Measurements from ENCODE around the gene FOXK1.

- TF ChIP-seq, protein P1, sequence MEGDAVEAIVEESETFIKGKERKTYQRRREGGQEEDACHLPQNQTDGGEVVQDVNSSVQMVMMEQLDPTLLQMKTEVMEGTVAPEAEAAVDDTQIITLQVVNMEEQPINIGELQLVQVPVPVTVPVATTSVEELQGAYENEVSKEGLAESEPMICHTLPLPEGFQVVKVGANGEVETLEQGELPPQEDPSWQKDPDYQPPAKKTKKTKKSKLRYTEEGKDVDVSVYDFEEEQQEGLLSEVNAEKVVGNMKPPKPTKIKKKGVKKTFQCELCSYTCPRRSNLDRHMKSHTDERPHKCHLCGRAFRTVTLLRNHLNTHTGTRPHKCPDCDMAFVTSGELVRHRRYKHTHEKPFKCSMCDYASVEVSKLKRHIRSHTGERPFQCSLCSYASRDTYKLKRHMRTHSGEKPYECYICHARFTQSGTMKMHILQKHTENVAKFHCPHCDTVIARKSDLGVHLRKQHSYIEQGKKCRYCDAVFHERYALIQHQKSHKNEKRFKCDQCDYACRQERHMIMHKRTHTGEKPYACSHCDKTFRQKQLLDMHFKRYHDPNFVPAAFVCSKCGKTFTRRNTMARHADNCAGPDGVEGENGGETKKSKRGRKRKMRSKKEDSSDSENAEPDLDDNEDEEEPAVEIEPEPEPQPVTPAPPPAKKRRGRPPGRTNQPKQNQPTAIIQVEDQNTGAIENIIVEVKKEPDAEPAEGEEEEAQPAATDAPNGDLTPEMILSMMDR (IDR thresholded peaks at IDR 0.05) = no peak
- no peak for TF ChIP-seq POLR2A (IDR thresholded peaks at IDR 0.05)
Observed at GRCh38 chr7:4787541-4787940, 105.4 kb downstream of the FOXK1 start.

Measured in right lobe of liver (tissue), 4 donors.